SJSA1 (cell line): ENCODE results near the gene SYNGR4. TPM values are rescaled to one million over a fixed set of nuclear protein-coding genes. Genes with fewer than 3 reads are reported as not detected.

Experiments
- DNase-seq, 2 experiments: peaks; one replicate each; pipeline ENCODE4 v3.0.0-alpha.2; 2015 to 2020; ENCODE audit warnings: low spot score in 2 of 2, low read depth in 1 of 2
- H3K27ac ChIP-seq: fragments of 250-450 bp; sonication (Bioruptor Pico); 2 replicates; pipeline ENCODE4 v1.5.1; 2020; ENCODE audit warnings: mild to moderate bottlenecking, moderate library complexity
- H3K27me3 ChIP-seq: fragments of 250-450 bp; sonication (Bioruptor Pico); replicated peaks from 2 replicates; pipeline ENCODE4 v1.5.1; 2020; ENCODE audit warnings: mild to moderate bottlenecking, moderate library complexity
- H3K36me3 ChIP-seq: fragments of 250-450 bp; sonication (Bioruptor Pico); 2 replicates; pipeline ENCODE4 v1.5.1; 2020; ENCODE audit warnings: mild to moderate bottlenecking
- H3K4me1 ChIP-seq: fragments of 250-450 bp; sonication (Bioruptor Pico); replicated peaks from 2 replicates; pipeline ENCODE4 v1.6.1; 2021; ENCODE audit warnings: mild to moderate bottlenecking
- H3K4me3 ChIP-seq: fragments of 250-450 bp; sonication (Bioruptor Pico); 2 replicates; pipeline ENCODE4 v1.5.1; 2020; ENCODE audit warnings: mild to moderate bottlenecking
- H3K9me3 ChIP-seq: fragments of 250-450 bp; sonication (Bioruptor Pico); replicated peaks from 2 replicates; pipeline ENCODE4 v1.5.1; 2020; ENCODE audit warnings: mild to moderate bottlenecking
- total RNA-seq: library from RNA; depleted of rRNA; stranded (reverse); fragments of >200 nt; shearing (Covaris generic); gene quantifications from 2 replicates; pipeline ENCODE4 v1.2.3, GENCODE V29; 2014

Gene SYNGR4
- total RNA-seq, 1 experiment from 2014 or later = not detected

GRCh38 chr19:48401287-48401686 lies 37.1 kb downstream of the SYNGR4 start:
- H3K27me3 ChIP-seq = peaks cover 18% of the 10 kb centered on the region
- H3K9me3 ChIP-seq = no peaks in the 10 kb centered on the region
- no peak overlapping the region for H3K27ac ChIP-seq
- DNase-seq = no peak
- no peaks in the 10 kb centered on the region for H3K36me3 ChIP-seq
- peaks cover 18% of the 10 kb centered on the region for H3K4me1 ChIP-seq
- H3K4me3 ChIP-seq = no peak overlapping the region

- peak in 1 of 2 experiments; percentile 37 for DNase-seq
- H3K36me3 ChIP-seq = no peaks in the 10 kb centered on the region
- H3K4me1 ChIP-seq = peaks cover 9% of the 10 kb centered on the region
- H3K27ac ChIP-seq = no peak overlapping the region
- H3K4me3 ChIP-seq = no peak overlapping the region
- no peaks in the 10 kb centered on the region for H3K9me3 ChIP-seq
- H3K27me3 ChIP-seq = no peaks in the 10 kb centered on the region
Observed at GRCh38 chr19:48403606-48404005, 39.4 kb downstream of the SYNGR4 start.

GRCh38 chr19:48405010-48405659 lies 41.0 kb downstream of the SYNGR4 start:
- DNase-seq = no peak
- no peaks in the 10 kb centered on the region for H3K27me3 ChIP-seq
- no peak overlapping the region for H3K4me3 ChIP-seq

GRCh38 chr19:48405850-48406249 lies 41.7 kb downstream of the SYNGR4 start:
- no peak for DNase-seq
- Histone ChIP-seq H3K36me3 (no peaks in the 10 kb centered on the region), H3K27me3 (no peaks in the 10 kb centered on the region), H3K27ac (no peak overlapping the region), H3K4me1 (no peaks in the 10 kb centered on the region), H3K4me3 (no peak overlapping the region), H3K9me3 (no peaks in the 10 kb centered on the region)

More at GRCh38 chr19:48405010-48405659, 41.0 kb downstream of the SYNGR4 start:
- Histone ChIP-seq H3K27ac (no peak overlapping the region), H3K9me3 (no peaks in the 10 kb centered on the region), H3K36me3 (no peaks in the 10 kb centered on the region), H3K4me1 (peaks cover 5% of the 10 kb centered on the region)

GRCh38 chr19:48413879-48414587 lies 49.9 kb downstream of the SYNGR4 start:
- H3K36me3 ChIP-seq = no peaks in the 10 kb centered on the region

GRCh38 chr19:48415395-48415794 lies 51.2 kb downstream of the SYNGR4 start:
- H3K27ac ChIP-seq = no peak overlapping the region
- no peaks in the 10 kb centered on the region for H3K36me3 ChIP-seq
- H3K4me3 ChIP-seq = no peak overlapping the region
- peaks cover 10% of the 10 kb centered on the region; the same call in 1 of the 2 replicates for H3K27me3 ChIP-seq
- no peaks in the 10 kb centered on the region for H3K9me3 ChIP-seq
- DNase-seq = peak in 1 of 2 experiments; percentile 75
- H3K4me1 ChIP-seq = peaks cover 3% of the 10 kb centered on the region; the same call in 1 of the 2 replicates

More at GRCh38 chr19:48413879-48414587, 49.9 kb downstream of the SYNGR4 start:
- Histone ChIP-seq H3K27ac (no peak overlapping the region), H3K4me1 (peaks cover 3% of the 10 kb centered on the region; the same call in 1 of the 2 replicates), H3K9me3 (no peaks in the 10 kb centered on the region), H3K4me3 (no peak overlapping the region), H3K27me3 (peaks cover 10% of the 10 kb centered on the region; the same call in 1 of the 2 replicates)
- no peak for DNase-seq

GRCh38 chr19:48415806-48416221 lies 51.6 kb downstream of the SYNGR4 start:
- Histone ChIP-seq H3K27me3 (peaks cover 10% of the 10 kb centered on the region; the same call in 1 of the 2 replicates), H3K4me1 (peaks cover 3% of the 10 kb centered on the region; the same call in 1 of the 2 replicates), H3K9me3 (no peaks in the 10 kb centered on the region), H3K36me3 (no peaks in the 10 kb centered on the region), H3K27ac (no peak overlapping the region), H3K4me3 (no peak overlapping the region)
- DNase-seq = no peak

- Histone ChIP-seq H3K27ac (no peak overlapping the region), H3K9me3 (no peaks in the 10 kb centered on the region), H3K4me1 (peaks cover 3% of the 10 kb centered on the region; the same call in 1 of the 2 replicates), H3K4me3 (no peak overlapping the region), H3K36me3 (no peaks in the 10 kb centered on the region), H3K27me3 (peaks cover 10% of the 10 kb centered on the region; the same call in 1 of the 2 replicates)
- no peak for DNase-seq
Observed at GRCh38 chr19:48417421-48417820, 53.3 kb downstream of the SYNGR4 start.

GRCh38 chr19:48418317-48419064 lies 54.3 kb downstream of the SYNGR4 start:
- H3K27ac ChIP-seq = no peak overlapping the region
- H3K36me3 ChIP-seq = no peaks in the 10 kb centered on the region
- peaks cover 10% of the 10 kb centered on the region; the same call in 1 of the 2 replicates for H3K27me3 ChIP-seq
- no peak overlapping the region for H3K4me3 ChIP-seq
- no peaks in the 10 kb centered on the region for H3K9me3 ChIP-seq
- no peak for DNase-seq
- H3K4me1 ChIP-seq = peaks cover 3% of the 10 kb centered on the region; the same call in 1 of the 2 replicates

GRCh38 chr19:48419158-48419920 lies 55.2 kb downstream of the SYNGR4 start:
- Histone ChIP-seq H3K4me3 (no peak overlapping the region), H3K27me3 (peaks cover 8% of the 10 kb centered on the region; the same call in 1 of the 2 replicates), H3K4me1 (peaks cover 5% of the 10 kb centered on the region), H3K9me3 (no peaks in the 10 kb centered on the region), H3K27ac (no peak overlapping the region), H3K36me3 (no peaks in the 10 kb centered on the region)
- no peak for DNase-seq

- no peak overlapping the region for H3K4me3 ChIP-seq
- H3K27ac ChIP-seq = no peak overlapping the region
- no peak for DNase-seq
- H3K4me1 ChIP-seq = peaks cover 14% of the 10 kb centered on the region
- no peaks in the 10 kb centered on the region for H3K36me3 ChIP-seq
- no peaks in the 10 kb centered on the region for H3K27me3 ChIP-seq
- H3K9me3 ChIP-seq = no peaks in the 10 kb centered on the region
Observed at GRCh38 chr19:48421548-48421947, 57.4 kb downstream of the SYNGR4 start.

- no peaks in the 10 kb centered on the region for H3K27me3 ChIP-seq
- peaks cover 14% of the 10 kb centered on the region for H3K4me1 ChIP-seq
- 0 out of 2 replicates have a peak overlapping the region, but pooled peaks have one; percentile 2 for H3K4me3 ChIP-seq
- H3K9me3 ChIP-seq = no peaks in the 10 kb centered on the region
- H3K36me3 ChIP-seq = no peaks in the 10 kb centered on the region
- peak overlapping the region; percentile 74 for H3K27ac ChIP-seq
- DNase-seq = peak; percentile 80 to 86
Observed at GRCh38 chr19:48424694-48425219, 60.6 kb downstream of the SYNGR4 start.
